ENCODE data around the gene ZSCAN18.

The ZSCAN18 gene

DNA sequence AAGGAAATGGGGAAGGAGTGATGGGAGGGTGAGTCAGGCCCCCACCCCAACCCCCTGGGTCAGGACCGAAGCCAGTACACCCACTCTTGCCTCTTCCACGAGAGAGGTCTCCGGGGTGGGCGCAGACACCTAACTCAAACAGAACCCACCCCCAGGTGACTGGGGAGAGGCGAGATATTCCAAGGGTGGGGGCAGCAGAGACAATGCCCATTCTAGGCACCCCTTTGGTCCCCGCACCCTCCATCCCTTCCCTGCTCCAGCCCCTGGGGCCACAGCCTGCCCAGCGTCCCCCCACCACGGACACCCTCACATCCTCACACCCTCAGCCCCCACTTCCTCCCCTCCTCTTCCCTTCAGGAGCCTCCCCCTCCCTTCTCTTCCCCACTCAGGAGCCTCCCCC is 682 bp downstream of the ZSCAN18 start:
- Histone ChIP-seq H3K4me1 (ENCODE audit: insufficient read depth, low read length) (peaks cover 3% of the 10 kb centered on the region), H3K36me3 (ENCODE audit: insufficient read depth, low read length) (peaks cover 32% of the 10 kb centered on the region), H3K4me3 (ENCODE audit: low read length) (peak overlapping the region; percentile 97), H2AFZ (ENCODE audit: low read depth, low read length) (no peak overlapping the region), H3K9me3 (ENCODE audit: low read length) (peaks cover 45% of the 10 kb centered on the region), H3K27me3 (ENCODE audit: insufficient read depth, low read length) (no peaks in the 10 kb centered on the region)

DNA sequence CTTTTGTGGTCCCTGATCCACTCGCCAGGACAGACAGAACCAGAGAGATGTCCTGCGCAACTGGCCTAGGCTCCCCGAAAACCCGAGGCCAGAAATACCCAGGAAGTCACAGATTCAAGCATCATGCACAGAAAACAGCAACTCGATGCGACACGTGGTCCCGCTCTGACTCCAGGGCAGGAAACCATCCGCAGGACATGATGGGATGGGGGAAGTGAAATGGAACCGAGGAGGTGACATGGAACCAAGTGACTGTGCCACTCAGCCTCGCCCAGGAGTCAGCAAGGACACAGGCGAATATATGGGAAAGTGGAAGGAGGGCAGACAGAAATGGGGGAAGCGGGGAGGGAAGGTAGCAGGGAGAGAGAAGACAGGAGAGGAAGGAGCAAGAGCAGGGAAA is 1.1 kb downstream of the ZSCAN18 start:
- Histone ChIP-seq H3K4me1 (ENCODE audit: insufficient read depth, low read length) (peaks cover 3% of the 10 kb centered on the region), H3K36me3 (ENCODE audit: insufficient read depth, low read length) (peaks cover 34% of the 10 kb centered on the region), H2AFZ (ENCODE audit: low read depth, low read length) (no peak overlapping the region), H3K4me3 (ENCODE audit: low read length) (peak overlapping the region; percentile 97), H3K9me3 (ENCODE audit: low read length) (peaks cover 48% of the 10 kb centered on the region), H3K27me3 (ENCODE audit: insufficient read depth, low read length) (no peaks in the 10 kb centered on the region)

DNA sequence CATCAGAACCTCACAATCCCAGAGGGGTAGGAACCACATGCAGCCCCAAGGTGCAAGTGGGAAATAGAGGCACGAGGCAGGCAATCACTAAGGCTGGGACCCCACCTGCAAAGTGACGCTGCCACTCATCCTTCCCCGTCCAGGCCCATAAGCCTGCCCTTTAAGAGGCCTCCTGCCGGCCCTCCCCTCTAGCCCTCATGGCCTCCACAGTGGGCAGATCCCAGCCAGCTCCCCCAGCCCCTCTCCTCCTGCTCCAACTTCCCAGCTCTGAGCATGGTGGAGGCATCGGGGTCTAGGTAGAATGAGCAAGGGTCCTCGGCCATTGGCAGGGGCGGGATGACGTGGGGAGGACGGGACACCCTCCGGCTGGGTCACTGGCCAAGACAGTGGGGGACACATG is 2.7 kb downstream of the ZSCAN18 start:
- Histone ChIP-seq H3K36me3 (ENCODE audit: insufficient read depth, low read length) (peaks cover 46% of the 10 kb centered on the region), H3K4me3 (ENCODE audit: low read length) (no peak overlapping the region), H2AFZ (ENCODE audit: low read depth, low read length) (no peak overlapping the region), H3K27me3 (ENCODE audit: insufficient read depth, low read length) (no peaks in the 10 kb centered on the region), H3K4me1 (ENCODE audit: insufficient read depth, low read length) (peaks cover 3% of the 10 kb centered on the region), H3K9me3 (ENCODE audit: low read length) (peaks cover 56% of the 10 kb centered on the region)

DNA sequence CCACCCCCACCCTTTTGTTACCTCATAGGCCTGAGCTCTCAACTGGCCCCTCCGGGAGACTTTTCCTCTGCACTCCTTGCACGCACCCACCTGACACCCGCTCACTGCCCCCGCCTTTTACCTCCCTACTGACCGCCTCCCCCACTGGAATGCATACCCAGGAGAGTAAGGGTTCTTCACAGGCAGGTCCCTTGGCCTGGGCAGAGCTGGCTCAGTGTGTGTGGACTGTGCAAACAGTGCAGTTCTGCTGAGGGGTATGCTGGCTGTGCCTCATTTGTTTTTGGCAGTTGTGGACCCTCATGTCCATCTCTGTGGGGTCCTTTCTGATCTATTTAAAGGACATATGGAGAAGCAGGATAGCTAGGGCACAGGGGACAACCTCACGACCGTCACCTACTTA is 5.0 kb downstream of the ZSCAN18 start:
- Histone ChIP-seq H3K36me3 (ENCODE audit: insufficient read depth, low read length) (peaks cover 64% of the 10 kb centered on the region), H2AFZ (ENCODE audit: low read depth, low read length) (no peak overlapping the region), H3K9me3 (ENCODE audit: low read length) (peaks cover 70% of the 10 kb centered on the region), H3K27me3 (ENCODE audit: insufficient read depth, low read length) (no peaks in the 10 kb centered on the region), H3K4me1 (ENCODE audit: insufficient read depth, low read length) (no peaks in the 10 kb centered on the region), H3K4me3 (ENCODE audit: low read length) (no peak overlapping the region)

DNA sequence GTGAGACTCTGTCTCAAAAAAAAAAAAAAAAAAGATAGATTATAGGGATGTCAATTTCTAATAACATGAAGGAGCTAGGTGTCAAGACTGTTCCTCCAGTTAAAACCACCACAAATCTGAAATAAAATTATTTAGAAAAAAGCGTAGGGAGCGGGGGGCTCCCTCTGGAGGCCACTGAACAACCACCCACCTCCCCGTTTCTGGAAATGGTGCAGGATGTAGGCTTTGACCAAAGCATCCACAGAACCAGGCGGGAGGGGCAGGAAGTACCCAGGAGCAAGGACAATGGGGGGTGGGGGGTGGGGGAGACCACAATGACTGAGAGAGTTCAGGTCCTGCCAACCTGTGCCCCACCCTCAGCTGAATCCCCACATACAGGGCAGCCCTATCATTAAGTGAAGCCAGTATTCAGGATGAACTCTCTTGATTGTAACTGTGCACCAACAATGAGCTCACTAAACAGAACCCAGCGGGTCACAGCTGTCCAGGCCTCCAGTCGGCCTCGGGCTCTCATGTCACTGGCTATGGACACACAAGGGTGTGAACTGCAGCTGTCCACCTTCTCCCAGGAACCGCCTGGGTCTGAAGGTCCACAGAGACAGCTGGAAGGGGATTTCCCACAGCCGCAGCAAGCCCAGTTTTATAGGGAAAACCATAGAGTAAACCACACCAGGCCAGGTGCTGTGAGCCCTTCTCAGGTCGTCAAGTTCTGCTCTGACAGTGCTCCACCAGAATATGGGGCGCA is 6.6 kb downstream of the ZSCAN18 start:
- no peak overlapping the region for H3K4me3 ChIP-seq (ENCODE audit: low read length)
- H3K9me3 ChIP-seq (ENCODE audit: low read length): peaks cover 76% of the 10 kb centered on the region
- no peak overlapping the region for H2AFZ ChIP-seq (ENCODE audit: low read depth, low read length)
- no peaks in the 10 kb centered on the region for H3K4me1 ChIP-seq (ENCODE audit: insufficient read depth, low read length)
- H3K27me3 ChIP-seq (ENCODE audit: insufficient read depth, low read length): no peaks in the 10 kb centered on the region
- H3K36me3 ChIP-seq (ENCODE audit: insufficient read depth, low read length): peaks cover 74% of the 10 kb centered on the region

DNA sequence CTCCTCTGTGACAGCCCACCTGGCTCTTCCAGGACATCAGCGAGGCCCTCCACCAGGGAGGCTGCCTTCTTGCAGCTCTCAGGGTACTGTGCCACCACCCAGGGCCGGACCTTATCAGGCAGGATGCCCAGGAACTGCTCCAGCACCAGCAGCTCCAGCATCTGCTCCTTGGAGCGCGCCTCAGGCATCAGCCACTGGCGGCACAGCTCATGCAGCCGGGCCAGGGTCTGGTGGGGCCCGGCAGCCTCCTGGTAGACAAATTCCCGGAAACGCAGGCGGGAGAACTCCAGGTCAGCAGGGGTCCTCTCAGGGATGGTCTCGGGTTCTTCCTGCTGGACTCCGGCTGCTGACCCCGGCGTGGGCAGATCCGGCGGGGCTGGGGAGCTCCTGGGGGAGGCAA is 8.2 kb downstream of the ZSCAN18 start:
- peaks cover 75% of the 10 kb centered on the region for H3K36me3 ChIP-seq (ENCODE audit: insufficient read depth, low read length)
- peaks cover 76% of the 10 kb centered on the region for H3K9me3 ChIP-seq (ENCODE audit: low read length)
- H2AFZ ChIP-seq (ENCODE audit: low read depth, low read length): no peak overlapping the region
- no peaks in the 10 kb centered on the region for H3K4me1 ChIP-seq (ENCODE audit: insufficient read depth, low read length)
- H3K27me3 ChIP-seq (ENCODE audit: insufficient read depth, low read length): no peaks in the 10 kb centered on the region
- H3K4me3 ChIP-seq (ENCODE audit: low read length): no peak overlapping the region

DNA sequence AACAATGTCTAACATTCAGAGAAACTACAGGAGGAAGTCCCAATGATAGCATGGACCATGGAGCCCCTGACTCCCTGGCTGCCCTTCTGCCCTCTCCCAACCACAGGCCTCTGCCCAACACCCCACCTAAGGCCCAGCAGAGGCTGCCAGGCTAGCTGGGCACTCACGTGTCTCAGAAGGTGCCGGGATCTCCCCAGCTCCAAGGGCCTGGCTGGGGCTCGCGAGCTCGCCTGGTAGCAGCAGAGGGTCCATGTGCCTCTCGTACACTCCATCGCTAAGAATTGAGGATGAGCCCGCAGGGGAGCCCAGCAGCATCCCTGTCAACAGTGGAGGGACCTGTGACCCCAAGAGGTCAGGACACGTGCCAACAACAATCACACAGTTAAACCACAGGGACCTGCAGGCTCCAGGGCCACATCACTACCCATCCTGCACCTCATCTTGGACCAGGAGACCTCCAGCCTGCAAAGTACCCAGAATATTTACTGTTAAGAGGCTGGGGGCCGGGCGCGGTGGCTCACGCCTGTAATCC is 9.4 kb downstream of the ZSCAN18 start:
- H3K4me1 ChIP-seq (ENCODE audit: insufficient read depth, low read length): no peaks in the 10 kb centered on the region
- no peak overlapping the region for H2AFZ ChIP-seq (ENCODE audit: low read depth, low read length)
- no peak overlapping the region for H3K4me3 ChIP-seq (ENCODE audit: low read length)
- peaks cover 82% of the 10 kb centered on the region for H3K9me3 ChIP-seq (ENCODE audit: low read length)
- H3K36me3 ChIP-seq (ENCODE audit: insufficient read depth, low read length): peaks cover 86% of the 10 kb centered on the region
- H3K27me3 ChIP-seq (ENCODE audit: insufficient read depth, low read length): no peaks in the 10 kb centered on the region

DNA sequence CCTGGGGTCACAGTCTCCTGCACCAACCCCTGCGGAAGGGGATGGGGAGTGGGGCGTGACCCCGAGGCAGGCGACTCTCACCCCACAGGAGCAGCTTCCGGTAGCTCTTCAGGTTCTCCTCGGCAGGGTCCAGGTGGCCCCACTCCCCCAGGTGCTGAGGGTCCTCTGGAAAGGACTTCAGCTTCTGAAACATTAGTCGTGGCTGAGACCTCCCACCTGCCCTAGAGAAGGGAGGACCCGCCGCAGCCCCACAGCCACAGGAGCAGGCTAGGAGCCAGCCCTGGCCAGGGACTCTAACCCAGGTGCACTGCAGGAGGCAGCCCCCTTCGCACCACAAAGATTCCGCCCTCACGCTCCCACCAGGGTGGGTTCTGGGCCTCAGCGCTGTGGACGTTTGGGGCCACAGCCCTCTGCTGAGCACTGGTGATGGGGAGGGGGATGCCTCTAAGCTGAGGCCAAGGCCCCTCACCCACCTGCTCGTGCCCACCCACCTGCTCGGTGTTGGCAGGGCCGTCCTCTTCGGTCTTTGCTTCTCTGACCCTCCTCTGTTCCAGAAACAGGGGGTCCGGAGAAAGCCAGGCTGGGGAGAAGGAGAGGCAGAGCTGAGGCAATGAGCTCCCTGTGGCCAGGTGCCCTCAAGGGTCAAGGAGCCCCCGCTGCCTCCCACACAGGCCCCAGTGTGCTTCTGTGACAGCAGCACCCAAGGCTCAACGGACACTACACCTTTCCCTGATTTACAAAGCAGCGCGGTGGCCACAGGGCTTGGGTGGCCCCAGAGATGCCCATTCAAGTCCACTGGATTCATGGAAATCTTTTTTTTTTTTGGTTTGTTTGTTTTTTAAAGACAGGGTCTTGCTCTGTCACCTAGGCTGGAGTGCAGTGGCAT is 11.0 kb downstream of the ZSCAN18 start:
- Histone ChIP-seq H3K36me3 (ENCODE audit: insufficient read depth, low read length) (peaks cover 78% of the 10 kb centered on the region), H3K9me3 (ENCODE audit: low read length) (peaks cover 75% of the 10 kb centered on the region), H2AFZ (ENCODE audit: low read depth, low read length) (no peak overlapping the region), H3K4me3 (ENCODE audit: low read length) (no peak overlapping the region), H3K4me1 (ENCODE audit: insufficient read depth, low read length) (no peaks in the 10 kb centered on the region), H3K27me3 (ENCODE audit: insufficient read depth, low read length) (no peaks in the 10 kb centered on the region)

DNA sequence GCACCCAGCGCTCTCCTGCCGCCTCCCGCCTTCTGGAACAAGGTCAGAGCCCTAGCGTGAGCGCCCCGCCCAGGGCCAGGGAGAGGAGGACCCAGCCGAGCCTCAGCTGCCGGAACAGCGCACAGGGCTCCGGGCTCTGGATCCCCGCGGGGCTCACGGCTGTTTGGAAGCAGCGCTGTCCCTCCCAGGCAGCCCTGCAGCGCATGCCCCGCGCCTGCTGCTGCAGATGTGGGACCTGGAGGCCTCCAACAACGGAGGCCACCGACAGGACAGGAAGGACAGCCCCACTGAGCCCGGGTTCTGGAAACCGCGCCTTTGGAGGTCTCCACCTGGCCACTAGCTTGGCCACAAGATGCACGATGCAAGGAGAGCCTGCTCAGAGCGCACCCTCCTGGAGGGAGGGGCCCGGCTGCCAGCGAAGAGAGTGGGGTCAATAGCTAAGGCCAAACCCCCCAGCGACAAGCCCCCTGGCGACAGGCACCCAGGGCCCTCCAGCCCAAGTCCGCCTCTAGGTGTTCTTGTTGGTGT is 12.6 kb downstream of the ZSCAN18 start:
- no peaks in the 10 kb centered on the region for H3K4me1 ChIP-seq (ENCODE audit: insufficient read depth, low read length)
- no peak overlapping the region for H2AFZ ChIP-seq (ENCODE audit: low read depth, low read length)
- H3K9me3 ChIP-seq (ENCODE audit: low read length): peaks cover 68% of the 10 kb centered on the region
- H3K36me3 ChIP-seq (ENCODE audit: insufficient read depth, low read length): peaks cover 65% of the 10 kb centered on the region
- no peaks in the 10 kb centered on the region for H3K27me3 ChIP-seq (ENCODE audit: insufficient read depth, low read length)
- H3K4me3 ChIP-seq (ENCODE audit: low read length): no peak overlapping the region

DNA sequence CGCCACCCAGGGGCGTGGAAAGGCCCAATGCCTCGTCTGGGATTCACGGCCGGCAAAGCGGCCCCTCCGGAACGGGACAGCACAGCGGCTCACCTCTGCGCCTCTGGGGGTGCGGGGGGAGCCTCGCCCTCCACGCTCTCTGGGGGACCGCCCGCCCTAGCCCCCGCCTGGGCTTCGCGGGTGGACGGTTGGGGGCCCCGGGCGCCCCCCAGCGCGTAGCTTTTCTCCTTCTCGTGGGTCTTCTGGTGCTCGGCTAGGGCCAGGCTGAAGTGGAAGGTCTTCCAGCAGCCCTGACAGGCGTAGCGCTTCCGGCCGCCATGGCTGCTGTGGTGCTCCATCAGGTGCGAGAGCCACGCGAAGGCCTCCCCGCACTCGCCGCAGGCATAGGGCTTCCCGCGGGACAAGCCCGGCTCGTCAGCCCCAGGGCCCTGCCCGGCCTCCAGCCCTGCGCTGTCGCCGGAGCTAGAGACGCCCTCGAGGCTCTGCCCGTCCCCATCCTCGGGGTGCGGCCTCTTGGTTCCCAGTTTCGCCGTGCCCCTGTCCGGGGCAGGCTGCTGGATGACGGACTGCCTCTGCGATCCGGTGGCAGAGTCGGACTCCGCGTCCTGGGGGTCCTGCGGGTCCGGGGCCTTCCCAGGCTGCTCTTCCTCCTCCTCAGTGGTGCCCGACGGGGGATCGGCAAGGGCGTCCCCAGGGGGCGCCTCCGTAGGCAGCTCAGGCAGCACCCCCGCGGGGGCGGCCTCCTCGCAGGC is 13.3 kb downstream of the ZSCAN18 start:
- Histone ChIP-seq H3K4me3 (ENCODE audit: low read length) (no peak overlapping the region), H3K36me3 (ENCODE audit: insufficient read depth, low read length) (peaks cover 59% of the 10 kb centered on the region), H2AFZ (ENCODE audit: low read depth, low read length) (no peak overlapping the region), H3K9me3 (ENCODE audit: low read length) (peaks cover 65% of the 10 kb centered on the region), H3K27me3 (ENCODE audit: insufficient read depth, low read length) (no peaks in the 10 kb centered on the region), H3K4me1 (ENCODE audit: insufficient read depth, low read length) (no peaks in the 10 kb centered on the region)

DNA sequence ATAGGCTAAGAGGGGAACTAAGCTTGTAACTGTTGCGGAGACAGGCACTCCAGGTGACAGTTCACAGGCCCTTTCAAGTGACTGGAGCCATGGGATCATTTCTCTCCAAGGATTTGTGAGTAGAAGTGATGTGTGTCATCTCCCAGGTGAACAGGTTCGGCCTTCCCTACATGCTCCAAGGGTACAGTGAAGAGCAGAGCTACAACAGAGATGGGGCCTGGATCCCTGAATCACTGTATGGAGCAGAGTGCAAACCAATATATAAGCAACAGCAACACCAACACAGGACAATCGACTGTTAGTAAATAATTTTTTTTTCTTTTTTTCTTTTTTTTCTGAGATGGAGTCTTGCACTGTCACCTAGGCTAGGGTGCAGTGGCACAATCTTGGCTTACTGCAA is 15.0 kb downstream of the ZSCAN18 start:
- no peaks in the 10 kb centered on the region for H3K4me1 ChIP-seq (ENCODE audit: insufficient read depth, low read length)
- peaks cover 46% of the 10 kb centered on the region for H3K36me3 ChIP-seq (ENCODE audit: insufficient read depth, low read length)
- H2AFZ ChIP-seq (ENCODE audit: low read depth, low read length): no peak overlapping the region
- no peaks in the 10 kb centered on the region for H3K27me3 ChIP-seq (ENCODE audit: insufficient read depth, low read length)
- peaks cover 56% of the 10 kb centered on the region for H3K9me3 ChIP-seq (ENCODE audit: low read length)
- H3K4me3 ChIP-seq (ENCODE audit: low read length): no peak overlapping the region

DNA sequence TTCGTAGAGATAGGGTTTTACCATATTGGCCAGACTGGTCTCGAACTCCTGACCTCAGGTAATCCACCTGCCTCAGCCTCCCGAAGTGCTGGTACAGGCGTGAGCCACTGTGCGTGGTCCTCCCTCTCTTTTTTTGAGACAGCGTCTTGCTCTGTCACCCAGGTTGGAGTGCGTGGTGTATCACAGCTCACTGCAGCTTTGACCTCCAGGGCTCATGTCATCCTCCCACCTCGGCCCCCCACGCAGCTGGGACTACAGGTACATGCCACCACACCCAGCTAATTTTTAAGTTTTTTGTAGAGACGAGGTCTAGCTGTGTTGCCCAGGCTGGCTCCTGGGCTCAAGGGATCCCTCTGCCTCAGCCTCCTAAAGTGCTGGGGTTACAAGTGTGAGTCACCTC is 18.2 kb downstream of the ZSCAN18 start:
- Histone ChIP-seq H3K36me3 (ENCODE audit: insufficient read depth, low read length) (peaks cover 15% of the 10 kb centered on the region), H3K9me3 (ENCODE audit: low read length) (peaks cover 25% of the 10 kb centered on the region), H3K4me3 (ENCODE audit: low read length) (no peak overlapping the region), H3K4me1 (ENCODE audit: insufficient read depth, low read length) (no peaks in the 10 kb centered on the region), H3K27me3 (ENCODE audit: insufficient read depth, low read length) (no peaks in the 10 kb centered on the region), H2AFZ (ENCODE audit: low read depth, low read length) (no peak overlapping the region)
